GM13976 (cell line): Measurements from ENCODE around the gene KRTAP5-6.

ENCODE experiments used
- DNase-seq: peaks from one replicate; pipeline ENCODE4 v3.0.0; 2012; ENCODE audit warnings: low spot score
- CTCF ChIP-seq: IDR thresholded peaks from 2 replicates; pipeline ENCODE4 v1.5.1; 2012; ENCODE audit warnings: borderline replicate concordance, mild to moderate bottlenecking; ENCODE audit not compliant: insufficient read depth; ENCODE audit errors: extremely low read depth, missing control alignments, control extremely low read depth
- in situ Hi-C: fragments of 300-500 bp; cut with MboI; formaldehyde crosslinking; loops from one replicate; pipeline ENCODE4 v1.12.0; 2022; ENCODE audit warnings: low sequenced_read_pairs, mixed read lengths, inconsistent platforms; ENCODE audit not compliant: unreplicated experiment

The KRTAP5-6 gene

GRCh38 chr11:1727096-1727690 is 30.2 kb downstream of the KRTAP5-6 start:
- no peak for TF ChIP-seq CTCF
- DNase-seq, result no peak
- in situ Hi-C loops, result no loop called here

GRCh38 chr11:1727861-1728260 is 30.9 kb downstream of the KRTAP5-6 start:
- in situ Hi-C loops, result no loop called here
- DNase-seq, result no peak
- TF ChIP-seq CTCF, result no peak

GRCh38 chr11:1728301-1728700 is 31.3 kb downstream of the KRTAP5-6 start:
- no peak for DNase-seq
- in situ Hi-C loops, result no loop called here
- no peak for TF ChIP-seq CTCF

GRCh38 chr11:1728931-1729691 is 32.1 kb downstream of the KRTAP5-6 start:
- in situ Hi-C loops, result no loop called here
- no peak for TF ChIP-seq CTCF
- DNase-seq, result no peak

GRCh38 chr11:1729692-1730011 is 32.7 kb downstream of the KRTAP5-6 start:
- DNase-seq, result no peak
- TF ChIP-seq CTCF, result no peak
- in situ Hi-C loops, result no loop called here

- DNase-seq, result no peak
- in situ Hi-C loops, result no loop called here
- TF ChIP-seq CTCF, result no peak
Observed at GRCh38 chr11:1730059-1730629, 33.1 kb downstream of the KRTAP5-6 start.
